VCaP (cell line): ENCODE data around the gene FAM20C.

Experiments used
- H3K27ac ChIP-seq: fragments of 450-650 bp; 2 replicates; pipeline ENCODE4 v1.5.1; 2017
- TF ChIP-seq, protein P1 (sequence below): fragments of 450-650 bp; conservative IDR thresholded peaks from 2 replicates; pipeline ENCODE4 v1.5.1; 2017; ENCODE audit warnings: mild to moderate bottlenecking, moderate library complexity

Gene FAM20C

DNA sequence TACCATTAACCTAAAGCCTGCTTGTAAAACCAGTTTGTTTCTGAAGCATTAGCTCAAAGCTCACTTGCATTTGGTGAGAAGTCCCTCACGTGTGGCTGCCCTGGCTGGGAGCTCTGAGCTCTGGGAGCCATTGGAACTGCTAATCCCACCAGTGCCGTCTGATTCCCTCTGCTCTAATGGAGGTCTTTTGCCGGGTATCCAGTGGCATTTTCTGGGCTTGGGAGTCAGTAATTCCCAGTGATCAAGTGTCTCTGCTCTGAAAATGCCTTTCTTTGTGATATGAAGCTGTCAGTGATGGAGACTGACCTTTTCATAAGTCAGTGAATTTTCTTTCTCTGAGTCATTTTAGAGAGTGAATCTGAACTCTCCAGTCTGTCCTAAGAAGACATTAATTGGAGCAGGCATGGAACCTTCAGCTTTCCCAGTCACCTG is 36.9 kb upstream of the FAM20C start:
- 0 out of 2 replicates have a peak overlapping the region, but pooled peaks have one; percentile 18 for H3K27ac ChIP-seq
- TF ChIP-seq, protein P1, sequence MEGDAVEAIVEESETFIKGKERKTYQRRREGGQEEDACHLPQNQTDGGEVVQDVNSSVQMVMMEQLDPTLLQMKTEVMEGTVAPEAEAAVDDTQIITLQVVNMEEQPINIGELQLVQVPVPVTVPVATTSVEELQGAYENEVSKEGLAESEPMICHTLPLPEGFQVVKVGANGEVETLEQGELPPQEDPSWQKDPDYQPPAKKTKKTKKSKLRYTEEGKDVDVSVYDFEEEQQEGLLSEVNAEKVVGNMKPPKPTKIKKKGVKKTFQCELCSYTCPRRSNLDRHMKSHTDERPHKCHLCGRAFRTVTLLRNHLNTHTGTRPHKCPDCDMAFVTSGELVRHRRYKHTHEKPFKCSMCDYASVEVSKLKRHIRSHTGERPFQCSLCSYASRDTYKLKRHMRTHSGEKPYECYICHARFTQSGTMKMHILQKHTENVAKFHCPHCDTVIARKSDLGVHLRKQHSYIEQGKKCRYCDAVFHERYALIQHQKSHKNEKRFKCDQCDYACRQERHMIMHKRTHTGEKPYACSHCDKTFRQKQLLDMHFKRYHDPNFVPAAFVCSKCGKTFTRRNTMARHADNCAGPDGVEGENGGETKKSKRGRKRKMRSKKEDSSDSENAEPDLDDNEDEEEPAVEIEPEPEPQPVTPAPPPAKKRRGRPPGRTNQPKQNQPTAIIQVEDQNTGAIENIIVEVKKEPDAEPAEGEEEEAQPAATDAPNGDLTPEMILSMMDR, result no peak

- H3K27ac ChIP-seq, result no peak overlapping the region
- TF ChIP-seq, protein P1, result no peak
These were observed 36.0 kb upstream of the FAM20C start for GRCh38 chr7:156111-157007.

- no peak overlapping the region for H3K27ac ChIP-seq
- TF ChIP-seq, protein P1, result no peak
These were observed 35.4 kb upstream of the FAM20C start for GRCh38 chr7:157008-157310.

- TF ChIP-seq, protein P1, result no peak
- no peak overlapping the region for H3K27ac ChIP-seq
These were observed 34.4 kb upstream of the FAM20C start for GRCh38 chr7:157771-158625.

DNA sequence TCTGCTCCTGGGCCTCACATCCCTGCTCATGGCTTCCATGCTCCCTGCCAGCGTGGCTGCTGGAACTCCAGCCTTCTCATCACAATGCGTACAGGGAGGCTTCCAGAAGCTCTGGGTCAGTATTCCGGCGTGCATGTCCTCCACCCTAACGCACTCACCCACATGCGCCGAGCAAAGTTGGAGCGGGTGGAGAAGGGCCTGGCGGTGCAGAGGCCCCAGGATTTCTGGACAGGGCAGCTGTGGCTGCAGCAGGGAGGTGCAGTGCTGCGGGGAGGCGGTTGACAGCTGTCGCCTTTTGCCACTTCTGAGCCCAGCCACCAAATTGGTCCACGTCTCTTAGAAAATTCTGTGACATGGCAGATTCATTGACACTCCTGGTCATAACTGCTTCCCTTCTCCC is 33.6 kb upstream of the FAM20C start:
- H3K27ac ChIP-seq, result no peak overlapping the region
- TF ChIP-seq, protein P1, result no peak

GRCh38 chr7:159370-160270 is 32.8 kb upstream of the FAM20C start:
- H3K27ac ChIP-seq, result no peak overlapping the region
- TF ChIP-seq, protein P1, result no peak
